ENCODE data around the gene CCDC102A.
"Not testable (repeated sequence)": the region's sequence is repeated elsewhere in the genome, so short reads cannot be mapped to it uniquely, and the experiment has no call there.

Gene CCDC102A

GRCh38 chr16:57555831-57556230, 19.5 kb upstream of the CCDC102A start:
- Histone ChIP-seq H3K4me3 (ENCODE audit: low read depth in 1 of 5, low read length in 5 of 5) (no peak overlapping the region), H3K27ac (ENCODE audit: low read depth, low read length) (no peak overlapping the region), H3K9ac (ENCODE audit: low read length in 5 of 5) (no peak overlapping the region), H3K36me3 (ENCODE audit: control insufficient read depth in 5 of 5, insufficient read depth in 5 of 5, low read length in 5 of 5) (no peaks in the 10 kb centered on the region), H3K27me3 (ENCODE audit: control insufficient read depth in 5 of 5, insufficient read depth in 4 of 5, low read length in 5 of 5) (peaks cover 0 to 7% (median 5%) of the 10 kb centered on the region in 5 donors), H3K9me3 (ENCODE audit: control insufficient read depth in 5 of 5, low read length in 5 of 5) (peaks cover 5 to 9% (median 7%) of the 10 kb centered on the region in 5 donors), H3K4me1 (ENCODE audit: control insufficient read depth in 5 of 5, insufficient read depth in 5 of 5, low read length in 5 of 5) (no peaks in the 10 kb centered on the region)

- Histone ChIP-seq H3K9ac (ENCODE audit: low read length in 5 of 5) (no peak overlapping the region), H3K36me3 (ENCODE audit: control insufficient read depth in 5 of 5, insufficient read depth in 5 of 5, low read length in 5 of 5) (no peaks in the 10 kb centered on the region), H3K4me1 (ENCODE audit: control insufficient read depth in 5 of 5, insufficient read depth in 5 of 5, low read length in 5 of 5) (no peaks in the 10 kb centered on the region), H3K27me3 (ENCODE audit: control insufficient read depth in 5 of 5, insufficient read depth in 4 of 5, low read length in 5 of 5) (peaks cover 0 to 3% (median 0%) of the 10 kb centered on the region in 5 donors), H3K9me3 (ENCODE audit: control insufficient read depth in 5 of 5, low read length in 5 of 5) (no peaks in the 10 kb centered on the region), H3K4me3 (ENCODE audit: low read depth in 1 of 5, low read length in 5 of 5) (no peak overlapping the region), H3K27ac (ENCODE audit: low read depth, low read length) (no peak overlapping the region)
Observed at GRCh38 chr16:57551057-57551456, 14.7 kb upstream of the CCDC102A start.

- Histone ChIP-seq H3K4me1 (ENCODE audit: control insufficient read depth in 5 of 5, insufficient read depth in 5 of 5, low read length in 5 of 5) (peaks cover 0 to 1% (median 0%) of the 10 kb centered on the region in 5 donors), H3K36me3 (ENCODE audit: control insufficient read depth in 5 of 5, insufficient read depth in 5 of 5, low read length in 5 of 5) (no peaks in the 10 kb centered on the region), H3K4me3 (ENCODE audit: low read depth in 1 of 5, low read length in 5 of 5) (no peak overlapping the region), H3K9ac (ENCODE audit: low read length in 5 of 5) (no peak overlapping the region), H3K9me3 (ENCODE audit: control insufficient read depth in 5 of 5, low read length in 5 of 5) (no peaks in the 10 kb centered on the region), H3K27me3 (ENCODE audit: control insufficient read depth in 5 of 5, insufficient read depth in 4 of 5, low read length in 5 of 5) (peaks cover 0 to 3% (median 0%) of the 10 kb centered on the region in 5 donors), H3K27ac (ENCODE audit: low read depth, low read length) (no peak overlapping the region)
Observed at GRCh38 chr16:57549730-57550129, 13.4 kb upstream of the CCDC102A start.

GRCh38 chr16:57548408-57548807, 12.0 kb upstream of the CCDC102A start:
- no peak overlapping the region for H3K27ac ChIP-seq (ENCODE audit: low read depth, low read length)
- no peak overlapping the region for H3K9ac ChIP-seq (ENCODE audit: low read length in 5 of 5)
- no peak overlapping the region for H3K4me3 ChIP-seq (ENCODE audit: low read depth in 1 of 5, low read length in 5 of 5)
- H3K36me3 ChIP-seq (ENCODE audit: control insufficient read depth in 5 of 5, insufficient read depth in 5 of 5, low read length in 5 of 5): no peaks in the 10 kb centered on the region
- peaks cover 0 to 3% (median 0%) of the 10 kb centered on the region in 5 donors for H3K27me3 ChIP-seq (ENCODE audit: control insufficient read depth in 5 of 5, insufficient read depth in 4 of 5, low read length in 5 of 5)
- no peaks in the 10 kb centered on the region for H3K9me3 ChIP-seq (ENCODE audit: control insufficient read depth in 5 of 5, low read length in 5 of 5)
- peaks cover 0 to 15% (median 0%) of the 10 kb centered on the region in 5 donors for H3K4me1 ChIP-seq (ENCODE audit: control insufficient read depth in 5 of 5, insufficient read depth in 5 of 5, low read length in 5 of 5)

GRCh38 chr16:57547524-57547923, 11.2 kb upstream of the CCDC102A start:
- not testable (repeated sequence) for H3K9me3 ChIP-seq (ENCODE audit: control insufficient read depth in 5 of 5, low read length in 5 of 5); H3K36me3 ChIP-seq (ENCODE audit: control insufficient read depth in 5 of 5, insufficient read depth in 5 of 5, low read length in 5 of 5); H3K27me3 ChIP-seq (ENCODE audit: control insufficient read depth in 5 of 5, insufficient read depth in 4 of 5, low read length in 5 of 5); H3K27ac ChIP-seq (ENCODE audit: low read depth, low read length); H3K9ac ChIP-seq (ENCODE audit: low read length in 5 of 5); H3K4me3 ChIP-seq (ENCODE audit: low read depth in 1 of 5, low read length in 5 of 5)
- peaks cover 0 to 19% (median 0%) of the 10 kb centered on the region in 5 donors for H3K4me1 ChIP-seq (ENCODE audit: control insufficient read depth in 5 of 5, insufficient read depth in 5 of 5, low read length in 5 of 5)

GRCh38 chr16:57544124-57544653, 7.8 kb upstream of the CCDC102A start:
- Histone ChIP-seq H3K4me3 (ENCODE audit: low read depth in 1 of 5, low read length in 5 of 5) (no peak overlapping the region), H3K27ac (ENCODE audit: low read depth, low read length) (no peak overlapping the region), H3K9ac (ENCODE audit: low read length in 5 of 5) (no peak overlapping the region), H3K36me3 (ENCODE audit: control insufficient read depth in 5 of 5, insufficient read depth in 5 of 5, low read length in 5 of 5) (no peaks in the 10 kb centered on the region), H3K27me3 (ENCODE audit: control insufficient read depth in 5 of 5, insufficient read depth in 4 of 5, low read length in 5 of 5) (peaks cover 0 to 5% (median 0%) of the 10 kb centered on the region in 5 donors), H3K9me3 (ENCODE audit: control insufficient read depth in 5 of 5, low read length in 5 of 5) (no peaks in the 10 kb centered on the region), H3K4me1 (ENCODE audit: control insufficient read depth in 5 of 5, insufficient read depth in 5 of 5, low read length in 5 of 5) (peaks cover 0 to 24% (median 0%) of the 10 kb centered on the region in 5 donors)

GRCh38 chr16:57541754-57542435, 5.5 kb upstream of the CCDC102A start:
- no peaks in the 10 kb centered on the region for H3K9me3 ChIP-seq (ENCODE audit: control insufficient read depth in 5 of 5, low read length in 5 of 5)
- no peak overlapping the region for H3K4me3 ChIP-seq (ENCODE audit: low read depth in 1 of 5, low read length in 5 of 5)
- H3K27ac ChIP-seq (ENCODE audit: low read depth, low read length): no peak overlapping the region
- H3K27me3 ChIP-seq (ENCODE audit: control insufficient read depth in 5 of 5, insufficient read depth in 4 of 5, low read length in 5 of 5): peaks cover 0 to 5% (median 0%) of the 10 kb centered on the region in 5 donors
- no peaks in the 10 kb centered on the region for H3K36me3 ChIP-seq (ENCODE audit: control insufficient read depth in 5 of 5, insufficient read depth in 5 of 5, low read length in 5 of 5)
- H3K4me1 ChIP-seq (ENCODE audit: control insufficient read depth in 5 of 5, insufficient read depth in 5 of 5, low read length in 5 of 5): peaks cover 0 to 33% (median 10%) of the 10 kb centered on the region in 5 donors
- H3K9ac ChIP-seq (ENCODE audit: low read length in 5 of 5): no peak overlapping the region

GRCh38 chr16:57540906-57541753, 4.8 kb upstream of the CCDC102A start:
- no peak overlapping the region for H3K27ac ChIP-seq (ENCODE audit: low read depth, low read length)
- H3K27me3 ChIP-seq (ENCODE audit: control insufficient read depth in 5 of 5, insufficient read depth in 4 of 5, low read length in 5 of 5): peaks cover 0 to 5% (median 0%) of the 10 kb centered on the region in 5 donors
- no peak overlapping the region for H3K4me3 ChIP-seq (ENCODE audit: low read depth in 1 of 5, low read length in 5 of 5)
- H3K9ac ChIP-seq (ENCODE audit: low read length in 5 of 5): no peak overlapping the region
- no peaks in the 10 kb centered on the region for H3K36me3 ChIP-seq (ENCODE audit: control insufficient read depth in 5 of 5, insufficient read depth in 5 of 5, low read length in 5 of 5)
- H3K9me3 ChIP-seq (ENCODE audit: control insufficient read depth in 5 of 5, low read length in 5 of 5): no peaks in the 10 kb centered on the region
- peaks cover 0 to 40% (median 14%) of the 10 kb centered on the region in 5 donors for H3K4me1 ChIP-seq (ENCODE audit: control insufficient read depth in 5 of 5, insufficient read depth in 5 of 5, low read length in 5 of 5)

- Histone ChIP-seq H3K4me1 (ENCODE audit: control insufficient read depth in 5 of 5, insufficient read depth in 5 of 5, low read length in 5 of 5) (peaks cover 0 to 45% (median 18%) of the 10 kb centered on the region in 5 donors), H3K36me3 (ENCODE audit: control insufficient read depth in 5 of 5, insufficient read depth in 5 of 5, low read length in 5 of 5) (no peaks in the 10 kb centered on the region), H3K27ac (ENCODE audit: low read depth, low read length) (no peak overlapping the region), H3K27me3 (ENCODE audit: control insufficient read depth in 5 of 5, insufficient read depth in 4 of 5, low read length in 5 of 5) (peaks cover 0 to 5% (median 0%) of the 10 kb centered on the region in 5 donors), H3K4me3 (ENCODE audit: low read depth in 1 of 5, low read length in 5 of 5) (no peak overlapping the region), H3K9me3 (ENCODE audit: control insufficient read depth in 5 of 5, low read length in 5 of 5) (no peaks in the 10 kb centered on the region), H3K9ac (ENCODE audit: low read length in 5 of 5) (no peak overlapping the region)
Observed at GRCh38 chr16:57540387-57540786, 4.0 kb upstream of the CCDC102A start.

All from subcutaneous abdominal adipose tissue (tissue), 5 donors.